Sigmoid colon (tissue), 4 donors: ENCODE measurements around the gene PLCD3.

Experiments used
- CTCF ChIP-seq, 4 experiments: fragments of 450-650 bp in 3 of 4; fragments of 200-600 bp in 1 of 4; IDR thresholded peaks; one replicate each; pipeline ENCODE4 v1.5.1; 2016 to 2019; ENCODE audit warnings: antibody characterized with exemption in 4 of 4, mild to moderate bottlenecking in 3 of 4, moderate library complexity in 2 of 4
- POLR2AphosphoS5 ChIP-seq, 4 donors: sonication (generic); formaldehyde crosslinking; IDR thresholded peaks; one replicate each; pipeline ENCODE4 v1.6.1; 2017; ENCODE audit warnings: antibody characterized with exemption in 4 of 4

- TF ChIP-seq CTCF (IDR thresholded peaks at IDR 0.05) (no peak), POLR2AphosphoS5 (IDR thresholded peaks at IDR 0.05) (no peak)
These were observed 71.9 kb downstream of the PLCD3 start for GRCh38 chr17:45060382-45060796.
